Measurements from ENCODE around the gene IDH2. TPM values are rescaled to one million over a fixed set of nuclear protein-coding genes. Genes with fewer than 3 reads are reported as not detected.

The IDH2 gene
- total and polyA plus RNA-seq, 2 of the 13 experiments (the other 11 are each of a cell fraction or from before 2014, with no cell fraction given): 121 to 145 TPM

GRCh38 chr15:90076716-90077115 is 25.6 kb downstream of the IDH2 start:
- ChIA-PET CTCF (ENCODE audit: low intra/inter-chr PET ratio, low total read pairs) (no interaction called here), POLR2A (no interaction called here)
- H3K36me3 ChIP-seq (replicated peaks in 1 of 2; ENCODE audit: control insufficient read depth in 1 of 2, insufficient read depth in 2 of 2, low read length in 2 of 2): peaks cover 23 to 37% of the 10 kb centered on the region in 2 experiments

More at GRCh38 chr15:90076716-90077115, 25.6 kb downstream of the IDH2 start:
- no peak overlapping the region for H3K27ac ChIP-seq (ENCODE audit: extremely low read length, insufficient read depth, low read length)
- no peak overlapping the region for H3K9ac ChIP-seq (ENCODE audit: insufficient read depth, low read depth, low read length)
- TSS peak; percentile 41 for BruUV-seq (replicated peaks)
- 98% methylated on average over 5 of the region's 6 CpGs for WGBS (ENCODE audit: low lambda C conversion rate)
- no peak overlapping the region for H2AFZ ChIP-seq (ENCODE audit: low read length)
- ATAC-seq: no peak
- peaks cover 25% of the 10 kb centered on the region for H3K4me1 ChIP-seq (ENCODE audit: insufficient read depth, low read length)
- H4K20me1 ChIP-seq (ENCODE audit: insufficient read depth, low read length): no peaks in the 10 kb centered on the region
- DNase-seq (ENCODE audit: low spot score): no peak
- no peaks in the 10 kb centered on the region for H3K79me2 ChIP-seq (ENCODE audit: insufficient read depth, low read length)
- intact Hi-C loops (cut with micrococcal nuclease; ENCODE audit: unreplicated experiment): no loop called here
- FAIRE-seq: no peak
- no peak overlapping the region for H3K4me2 ChIP-seq (ENCODE audit: low read depth, low read length)
- H3K27me3 ChIP-seq (ENCODE audit: control insufficient read depth in 1 of 2, insufficient read depth in 2 of 2, low read length in 2 of 2): no peaks in the 10 kb centered on the region
- in situ Hi-C loops (cut with HindIII; ENCODE audit: extremely low pct_ligation_motif_present, low pct_unique_long_range_greater_than_20kb): loop anchor here (25.0 kb wide), 1 partner anchor 339 kb away; no protein-coding TSS in a partner anchor
- no peak overlapping the region for H3K4me3 ChIP-seq (replicated peaks in 1 of 3; ENCODE audit: insufficient read depth in 1 of 3, low read depth in 2 of 3, low read length in 3 of 3)
- H3K9me3 ChIP-seq (ENCODE audit: low read length): no peaks in the 10 kb centered on the region
- TF ChIP-seq ZNF460 (CRISPR knock-in tag; IDR thresholded peaks at IDR 0.05; ENCODE audit: borderline replicate concordance) (no peak), ATF3 (CRISPR knock-in tag; IDR thresholded peaks at IDR 0.05) (no peak), ZNF720 (CRISPR knock-in tag; IDR thresholded peaks at IDR 0.05) (no peak), ZNF138 (CRISPR knock-in tag; IDR thresholded peaks at IDR 0.05; ENCODE audit: low read depth) (no peak), HDAC1 (CRISPR knock-in tag; IDR thresholded peaks at IDR 0.05) (no peak), SP5 (CRISPR knock-in tag; IDR thresholded peaks at IDR 0.05; ENCODE audit: borderline replicate concordance, low read depth) (no peak), ZNF33B (CRISPR knock-in tag; IDR thresholded peaks at IDR 0.05) (no peak), ZNF562 (CRISPR knock-in tag; IDR thresholded peaks at IDR 0.05; ENCODE audit: borderline replicate concordance) (no peak), DZIP1 (CRISPR knock-in tag; IDR thresholded peaks at IDR 0.05) (no peak)
- TF ChIP-seq, protein P1, sequence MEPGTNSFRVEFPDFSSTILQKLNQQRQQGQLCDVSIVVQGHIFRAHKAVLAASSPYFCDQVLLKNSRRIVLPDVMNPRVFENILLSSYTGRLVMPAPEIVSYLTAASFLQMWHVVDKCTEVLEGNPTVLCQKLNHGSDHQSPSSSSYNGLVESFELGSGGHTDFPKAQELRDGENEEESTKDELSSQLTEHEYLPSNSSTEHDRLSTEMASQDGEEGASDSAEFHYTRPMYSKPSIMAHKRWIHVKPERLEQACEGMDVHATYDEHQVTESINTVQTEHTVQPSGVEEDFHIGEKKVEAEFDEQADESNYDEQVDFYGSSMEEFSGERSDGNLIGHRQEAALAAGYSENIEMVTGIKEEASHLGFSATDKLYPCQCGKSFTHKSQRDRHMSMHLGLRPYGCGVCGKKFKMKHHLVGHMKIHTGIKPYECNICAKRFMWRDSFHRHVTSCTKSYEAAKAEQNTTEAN (CRISPR knock-in tag; conservative IDR thresholded peaks at IDR 0.05): no peak
